ENCODE results near the gene MRPS24.

MRPS24 gene

DNA sequence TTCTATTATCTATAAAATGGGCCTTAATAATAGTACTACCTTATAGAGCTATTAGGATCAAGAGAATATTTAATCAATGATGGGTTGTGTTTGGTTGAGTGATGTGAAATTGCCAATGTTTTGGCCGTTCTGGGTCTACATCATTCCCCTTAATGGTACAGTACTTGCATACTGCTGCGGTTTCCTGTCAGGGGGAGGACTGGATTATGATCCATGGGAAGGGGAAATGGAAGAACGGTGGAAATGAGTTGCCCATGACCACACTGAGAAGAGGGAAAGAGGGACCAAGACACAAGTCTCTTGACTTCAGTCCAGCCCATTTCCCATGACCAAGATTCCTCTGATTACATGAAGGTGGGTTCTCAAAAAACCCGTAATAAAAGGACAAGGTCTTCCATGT lies 999 bp upstream of the MRPS24 start:
- TF ChIP-seq, protein P1, sequence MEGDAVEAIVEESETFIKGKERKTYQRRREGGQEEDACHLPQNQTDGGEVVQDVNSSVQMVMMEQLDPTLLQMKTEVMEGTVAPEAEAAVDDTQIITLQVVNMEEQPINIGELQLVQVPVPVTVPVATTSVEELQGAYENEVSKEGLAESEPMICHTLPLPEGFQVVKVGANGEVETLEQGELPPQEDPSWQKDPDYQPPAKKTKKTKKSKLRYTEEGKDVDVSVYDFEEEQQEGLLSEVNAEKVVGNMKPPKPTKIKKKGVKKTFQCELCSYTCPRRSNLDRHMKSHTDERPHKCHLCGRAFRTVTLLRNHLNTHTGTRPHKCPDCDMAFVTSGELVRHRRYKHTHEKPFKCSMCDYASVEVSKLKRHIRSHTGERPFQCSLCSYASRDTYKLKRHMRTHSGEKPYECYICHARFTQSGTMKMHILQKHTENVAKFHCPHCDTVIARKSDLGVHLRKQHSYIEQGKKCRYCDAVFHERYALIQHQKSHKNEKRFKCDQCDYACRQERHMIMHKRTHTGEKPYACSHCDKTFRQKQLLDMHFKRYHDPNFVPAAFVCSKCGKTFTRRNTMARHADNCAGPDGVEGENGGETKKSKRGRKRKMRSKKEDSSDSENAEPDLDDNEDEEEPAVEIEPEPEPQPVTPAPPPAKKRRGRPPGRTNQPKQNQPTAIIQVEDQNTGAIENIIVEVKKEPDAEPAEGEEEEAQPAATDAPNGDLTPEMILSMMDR (IDR thresholded peaks at IDR 0.05; ENCODE audit: extremely low read depth, insufficient read depth, missing control alignments) = no peak
- DNase-seq (ENCODE audit: low spot score) = no peak
- in situ Hi-C loops (cut with MboI; ENCODE audit: low pct_unique_long_range_greater_than_20kb, low sequenced_read_pairs, unreplicated experiment) = no loop called here

DNA sequence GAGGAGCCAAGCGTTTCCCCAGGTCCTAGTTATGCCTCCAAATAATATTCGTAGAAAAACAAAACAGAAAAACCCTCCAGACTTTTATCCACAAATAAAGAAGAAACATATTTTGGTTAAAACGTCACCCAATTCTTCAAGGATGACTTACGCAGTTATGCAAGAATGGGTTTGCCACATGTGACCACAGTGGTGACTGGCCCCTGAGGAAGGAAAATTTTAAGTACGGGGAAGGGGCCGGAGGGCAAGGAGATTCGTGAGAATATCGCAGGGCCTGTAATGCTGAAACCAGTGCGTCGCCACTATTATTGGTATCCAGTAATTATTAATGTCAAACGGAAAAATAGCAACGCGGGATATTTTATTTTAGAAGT lies 537 bp upstream of the MRPS24 start:
- in situ Hi-C loops (cut with MboI; ENCODE audit: low pct_unique_long_range_greater_than_20kb, low sequenced_read_pairs, unreplicated experiment) = no loop called here
- TF ChIP-seq, protein P1 (IDR thresholded peaks at IDR 0.05; ENCODE audit: extremely low read depth, insufficient read depth, missing control alignments) = no peak
- DNase-seq (ENCODE audit: low spot score) = no peak

DNA sequence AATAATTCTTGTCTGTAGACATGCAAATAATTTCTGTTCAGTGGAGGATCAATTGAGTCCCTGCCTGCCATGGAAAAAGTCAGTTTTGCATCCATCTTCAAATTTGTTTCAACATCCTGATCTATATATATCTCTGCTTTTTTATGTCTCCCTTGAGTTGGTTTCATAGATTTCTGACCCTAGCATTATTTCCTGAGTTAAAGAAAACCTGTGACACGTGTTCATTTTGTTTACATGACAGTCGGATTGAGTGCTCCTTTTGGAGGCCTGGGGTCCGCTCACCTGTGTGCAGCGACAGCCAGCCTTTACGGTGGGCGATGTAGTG lies 674 bp downstream of the MRPS24 start:
- DNase-seq (ENCODE audit: low spot score) = no peak
- in situ Hi-C loops (cut with MboI; ENCODE audit: low pct_unique_long_range_greater_than_20kb, low sequenced_read_pairs, unreplicated experiment) = no loop called here
- TF ChIP-seq, protein P1 (IDR thresholded peaks at IDR 0.05; ENCODE audit: extremely low read depth, insufficient read depth, missing control alignments) = no peak

DNA sequence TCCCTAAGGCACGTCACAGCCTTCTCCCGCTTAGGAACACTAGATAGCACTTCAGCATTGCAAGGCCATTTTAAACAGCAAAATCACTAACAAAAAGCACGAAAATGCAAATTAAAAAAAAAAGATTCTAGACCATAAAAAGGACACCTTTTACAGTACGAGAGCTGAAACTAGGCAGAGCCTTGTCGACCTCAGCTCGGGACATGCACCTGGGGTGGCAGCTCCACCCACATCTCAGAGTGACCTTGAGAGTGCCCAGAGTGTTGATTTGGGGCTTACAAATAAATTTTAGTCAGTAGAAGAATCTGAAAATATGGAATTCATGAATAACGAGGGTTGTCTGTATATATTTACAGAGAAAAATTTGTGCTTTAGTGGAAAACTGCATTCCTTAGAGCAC lies 1.1 kb downstream of the MRPS24 start:
- DNase-seq (ENCODE audit: low spot score) = no peak
- in situ Hi-C loops (cut with MboI; ENCODE audit: low pct_unique_long_range_greater_than_20kb, low sequenced_read_pairs, unreplicated experiment) = no loop called here

DNA sequence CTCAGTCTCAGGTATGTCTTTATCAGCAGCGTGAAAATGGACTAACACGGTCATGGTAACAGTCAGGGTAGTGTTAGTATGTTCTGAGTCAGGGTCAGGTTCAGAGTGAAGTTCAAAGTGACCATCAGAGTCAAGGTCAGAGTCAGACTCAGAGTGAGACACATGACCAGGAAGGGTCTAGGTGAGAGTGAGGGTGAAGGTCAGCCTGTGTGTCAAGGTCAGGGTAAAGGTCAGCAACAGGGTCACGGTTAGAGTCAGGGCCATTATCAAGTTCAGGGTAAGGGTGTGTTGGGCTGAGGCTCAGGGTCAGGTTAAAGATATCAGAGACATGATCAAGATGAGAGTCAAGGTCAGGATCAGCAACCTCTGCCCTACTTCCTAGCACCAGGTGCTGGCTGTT lies 4.0 kb downstream of the MRPS24 start:
- in situ Hi-C loops (cut with MboI; ENCODE audit: low pct_unique_long_range_greater_than_20kb, low sequenced_read_pairs, unreplicated experiment) = no loop called here
- TF ChIP-seq, protein P1 (IDR thresholded peaks at IDR 0.05; ENCODE audit: extremely low read depth, insufficient read depth, missing control alignments) = no peak
- DNase-seq (ENCODE audit: low spot score) = no peak

More for the DNA sequence above, 1.1 kb downstream of the MRPS24 start:
- TF ChIP-seq, protein P1 (IDR thresholded peaks at IDR 0.05; ENCODE audit: extremely low read depth, insufficient read depth, missing control alignments) = no peak

DNA sequence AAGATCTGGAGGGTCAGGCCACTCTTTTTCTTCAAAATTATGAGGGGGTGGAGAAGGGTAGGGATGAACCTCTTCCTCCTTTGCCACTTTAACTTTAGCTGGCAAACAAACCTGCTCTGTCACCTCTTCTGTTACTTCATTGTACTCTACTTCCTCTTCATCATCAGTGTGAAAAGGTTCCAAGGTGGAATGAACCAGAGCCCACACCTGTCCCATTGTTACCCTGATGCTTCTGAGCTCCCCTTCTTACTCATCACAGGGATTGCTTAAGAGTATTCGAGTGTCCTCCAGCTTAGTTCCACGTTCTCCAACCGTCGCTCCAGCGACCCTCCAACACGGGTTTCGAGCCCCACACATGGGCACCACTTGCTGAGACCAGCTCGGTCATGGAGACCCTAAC lies 5.2 kb downstream of the MRPS24 start:
- in situ Hi-C loops (cut with MboI; ENCODE audit: low pct_unique_long_range_greater_than_20kb, low sequenced_read_pairs, unreplicated experiment) = no loop called here
- TF ChIP-seq, protein P1 (IDR thresholded peaks at IDR 0.05; ENCODE audit: extremely low read depth, insufficient read depth, missing control alignments) = no peak
- no peak for DNase-seq (ENCODE audit: low spot score)

DNA sequence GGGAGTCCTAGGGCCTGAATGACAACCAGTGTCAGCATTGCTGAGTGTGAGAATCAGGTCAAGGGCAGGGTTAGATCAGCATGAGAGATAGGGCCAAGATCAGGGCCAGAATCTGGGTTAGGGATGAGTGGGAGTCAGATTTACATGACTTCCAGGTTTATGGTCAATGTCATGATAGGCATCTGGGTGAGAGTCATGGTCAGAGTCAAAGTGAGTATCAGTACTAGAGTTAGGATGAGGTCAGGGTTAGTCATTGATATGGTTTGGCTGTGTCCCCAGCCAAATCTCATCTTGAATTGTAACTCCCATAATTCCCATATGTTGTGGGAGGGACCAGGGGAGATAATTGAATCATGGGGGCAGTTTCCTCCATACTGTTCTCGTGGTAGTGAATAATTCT lies 12.3 kb downstream of the MRPS24 start:
- TF ChIP-seq, protein P1 (IDR thresholded peaks at IDR 0.05; ENCODE audit: extremely low read depth, insufficient read depth, missing control alignments) = no peak
- no peak for DNase-seq (ENCODE audit: low spot score)
- in situ Hi-C loops (cut with MboI; ENCODE audit: low pct_unique_long_range_greater_than_20kb, low sequenced_read_pairs, unreplicated experiment) = no loop called here
